Measurements from ENCODE around the gene COL6A1. TPM values are rescaled to one million over a fixed set of nuclear protein-coding genes. Genes with fewer than 3 reads are reported as not detected.

COL6A1 gene
- total and polyA plus RNA-seq, 2 of the 4 experiments (the other 2 are of a cell fraction): 173 to 1,578 TPM

GRCh38 chr21:45987121-45987711 lies 5.6 kb downstream of the COL6A1 start:
- Histone ChIP-seq H2AFZ (replicated peaks; ENCODE audit: low read length, poor library complexity) (peak overlapping the region; percentile 51), H3K79me1 (ENCODE audit: low read depth in 1 of 2, low read length in 2 of 2) (peaks cover 11 to 74% of the 10 kb centered on the region in 2 experiments; a peak in 3 of 4 replicates), H2AK5ac (ENCODE audit: low read depth, low read length) (0 out of 2 replicates have a peak overlapping the region, but pooled peaks have one; percentile 83), H3K23ac (ENCODE audit: low read depth, low read length) (peak overlapping the region; percentile 66; the same call in 1 of the 2 replicates), H3K36me3 (ENCODE audit: control insufficient read depth, insufficient read depth, low read length) (peaks cover 87% of the 10 kb centered on the region), H3K4me1 (ENCODE audit: control insufficient read depth, insufficient read depth, low read length) (peaks cover 22% of the 10 kb centered on the region), H4K5ac (ENCODE audit: low read depth, low read length) (peak overlapping the region; percentile 3; the same call in 1 of the 2 replicates), H2BK20ac (ENCODE audit: low read depth, low read length) (no peak overlapping the region), H3K4me2 (ENCODE audit: low read depth, low read length) (no peak overlapping the region), H2AK9ac (replicated peaks; ENCODE audit: low read depth, low read length, poor library complexity) (peak overlapping the region; percentile 42), H2BK15ac (ENCODE audit: low read depth, low read length) (no peak overlapping the region; the same call in 2 of the 3 replicates), H4K8ac (ENCODE audit: low read depth in 2 of 2, low read length in 2 of 2) (peak overlapping the region in 1 of 2 experiments; percentile 60; a peak in 1 of 4 replicates), H3K4ac (ENCODE audit: low read depth, low read length) (peak overlapping the region; percentile 52), H3K27ac (ENCODE audit: insufficient read depth, low read length) (peak overlapping the region; percentile 31; the same call in 1 of the 2 replicates), H3K9ac (ENCODE audit: low read depth, low read length) (no peak overlapping the region; the same call in 1 of the 2 replicates), H3K56ac (ENCODE audit: extremely low read depth, insufficient read depth, low read length) (no peak overlapping the region), H3K9me3 (ENCODE audit: control insufficient read depth, insufficient read depth, low read length) (no peaks in the 10 kb centered on the region), H4K91ac (ENCODE audit: insufficient read depth, low read depth, low read length) (no peak overlapping the region), H4K20me1 (ENCODE audit: insufficient read depth, low read length) (peaks cover 88% of the 10 kb centered on the region), H3K18ac (ENCODE audit: low read depth, low read length) (no peak overlapping the region), H2BK5ac (ENCODE audit: low read depth, low read length, poor library complexity, severe bottlenecking) (peak overlapping the region; percentile 37), H3K14ac (replicated peaks; ENCODE audit: low read depth, low read length) (0 out of 2 replicates have a peak overlapping the region, but pooled peaks have one; percentile 21), H2BK120ac (ENCODE audit: low read depth, low read length) (no peak overlapping the region), H3K27me3 (ENCODE audit: control insufficient read depth, insufficient read depth, low read length) (no peaks in the 10 kb centered on the region), H3K4me3 (ENCODE audit: insufficient read depth, low read depth, low read length) (no peak overlapping the region), H3K9me1 (ENCODE audit: insufficient read depth, low read length) (peaks cover 15% of the 10 kb centered on the region; the same call in 1 of the 2 replicates)
- dilution Hi-C loops (cut with HindIII; ENCODE audit: low sequenced_read_pairs, unreplicated experiment) (no loop called here), in situ Hi-C loops (cut with MboI; ENCODE audit: low sequenced_read_pairs) (no loop called here), intact Hi-C loops (cut with micrococcal nuclease) (no loop called here)
- ChIA-PET POLR2A (ENCODE audit: unreplicated experiment) (no interaction called here), CTCF (no interaction called here)
- DNase-seq (no peak), ATAC-seq (ENCODE audit: low read depth) (no peak)
- TF ChIP-seq RAD21 (IDR thresholded peaks at IDR 0.05; ENCODE audit: low read length): no peak
- TF ChIP-seq RFX5 (IDR thresholded peaks at IDR 0.05; ENCODE audit: low read depth, low read length): no peak
- no peak for TF ChIP-seq MAFK (IDR thresholded peaks at IDR 0.05; ENCODE audit: low read depth, low read length)
- no peak for TF ChIP-seq CTCF (conservative IDR thresholded peaks at IDR 0.05; ENCODE audit: low read depth, low read length)
- TF ChIP-seq ELK1 (IDR thresholded peaks at IDR 0.05; ENCODE audit: borderline replicate concordance, low read depth, low read length): no peak
- no peak for TF ChIP-seq RCOR1 (IDR thresholded peaks at IDR 0.05; ENCODE audit: insufficient replicate concordance, low read length)
- TF ChIP-seq USF2 (IDR thresholded peaks at IDR 0.05; ENCODE audit: low read depth, low read length): no peak
- TF ChIP-seq MXI1 (IDR thresholded peaks at IDR 0.05; ENCODE audit: borderline replicate concordance, low read depth, low read length): no peak
- TF ChIP-seq CEBPB (IDR thresholded peaks at IDR 0.05; ENCODE audit: low read depth, low read length): no peak
- no TSS peak for BruUV-seq (replicated peaks)
- 94% methylated on average over 17 of the region's 29 CpGs; no CpG with 5 or more reads in 1 of the 2 experiments for WGBS, 2 experiments (ENCODE audit: extremely low coverage in 2 of 2, insufficient read length in 1 of 2)

Measured in IMR-90 (cell line).